Smooth muscle cell (in vitro differentiated cells): ENCODE data around the gene HELQ. TPM values are rescaled to one million over a fixed set of nuclear protein-coding genes. Genes with fewer than 3 reads are reported as not detected.
A peak's percentile ranks its signal among the peaks of the same experiment; 100 is the strongest.

Source experiments
- DNase-seq: peaks from one replicate; lab custom pipeline; 2025; ENCODE audit not compliant: unreplicated experiment; lab: John Stamatoyannopoulos, UW
- H2AFZ ChIP-seq: fragments of 200-600 bp; sonication (generic); 2 replicates; pipeline ENCODE4 v1.6.0; 2016; ENCODE audit warnings: antibody characterized with exemption, low read depth, mild to moderate bottlenecking
- H3F3A ChIP-seq: fragments of 200-600 bp; sonication (generic); 2 replicates; pipeline ENCODE4 v1.6.0; 2017; ENCODE audit warnings: antibody characterized with exemption, low read depth
- H3K27ac ChIP-seq: fragments of 200-600 bp; sonication (generic); 2 replicates; pipeline ENCODE4 v1.5.1; 2016; ENCODE audit warnings: low read depth, mild to moderate bottlenecking
- H3K27me3 ChIP-seq: fragments of 200-600 bp; sonication (generic); 2 replicates; pipeline ENCODE4 v1.6.1; 2016; ENCODE audit warnings: low read depth, mild to moderate bottlenecking
- H3K36me3 ChIP-seq: fragments of 200-600 bp; sonication (generic); 2 replicates; pipeline ENCODE4 v1.5.1; 2016; ENCODE audit warnings: low read depth
- H3K4me1 ChIP-seq: fragments of 200-600 bp; sonication (generic); 2 replicates; pipeline ENCODE4 v1.5.1; 2016; ENCODE audit warnings: low read depth
- H3K4me2 ChIP-seq: fragments of 200-600 bp; sonication (generic); 2 replicates; pipeline ENCODE4 v1.6.0; 2016; ENCODE audit warnings: mild to moderate bottlenecking
- H3K4me3 ChIP-seq: fragments of 200-600 bp; sonication (generic); 2 replicates; pipeline ENCODE4 v1.5.1; 2016; ENCODE audit warnings: mild to moderate bottlenecking
- H3K79me2 ChIP-seq: fragments of 200-600 bp; sonication (generic); 2 replicates; pipeline ENCODE4 v1.6.0; 2016; ENCODE audit warnings: low read depth, mild to moderate bottlenecking
- H3K9ac ChIP-seq: fragments of 200-600 bp; sonication (generic); 2 replicates; pipeline ENCODE4 v1.6.0; 2016; ENCODE audit warnings: low read depth
- H3K9me3 ChIP-seq: fragments of 200-600 bp; sonication (generic); replicated peaks from 2 replicates; pipeline ENCODE4 v1.5.1; 2016; ENCODE audit warnings: low read depth
- H4K20me1 ChIP-seq: fragments of 200-600 bp; sonication (generic); 2 replicates; pipeline ENCODE4 v1.6.0; 2016; ENCODE audit warnings: low read depth
- WGBS: methylation state at CpG from one replicate; pipeline ENCODE4 v1.1.7; 2016; ENCODE audit warnings: low lambda C conversion rate; 5-methylcytosine and 5-hydroxymethylcytosine counted together
- polyA plus RNA-seq: library from polyadenylated mRNA; unstranded; fragments of >200 nt; fragmentation: Nextera tagmentation; extraction: Ambion mirVana; gene quantifications from 2 replicates; pipeline ENCODE4 v1.2.1, GENCODE V29; 2016
- total RNA-seq: library from RNA; depleted of rRNA; stranded (reverse); fragments of >200 nt; gene quantifications from 2 replicates; pipeline ENCODE4 v1.2.3, GENCODE V29; 2014
- TF ChIP-seq, protein P1 (sequence below): fragments of 200-600 bp; sonication (generic); IDR thresholded peaks from 2 replicates; pipeline ENCODE4 v1.5.1; 2017; ENCODE audit warnings: borderline replicate concordance, mild to moderate bottlenecking, antibody characterized with exemption; ENCODE audit not compliant: insufficient read depth, poor library complexity, severe bottlenecking

HELQ gene
- total and polyA plus RNA-seq, 2 experiments from 2014 or later: 5.7 to 6.1 TPM

DNA sequence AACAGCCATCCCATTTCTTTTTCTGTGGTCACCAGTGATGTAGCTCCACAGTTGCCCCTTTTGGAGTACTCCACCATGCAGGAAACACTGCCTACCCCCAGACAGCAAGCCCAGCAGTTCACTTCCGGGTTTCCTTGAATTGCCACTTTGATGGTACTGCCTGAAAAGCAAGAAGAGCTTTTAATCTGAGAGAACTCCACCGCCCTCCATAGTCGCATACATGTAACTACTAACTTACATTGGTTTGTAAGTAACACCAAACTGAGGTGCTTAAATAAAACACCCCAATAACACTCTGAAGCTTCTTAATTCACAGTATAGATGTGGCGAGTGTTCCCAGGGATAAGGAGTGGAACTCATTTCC is 67.3 kb downstream of the HELQ start:
- Histone ChIP-seq H3F3A (no peaks in the 10 kb centered on the region), H3K9me3 (no peaks in the 10 kb centered on the region), H3K27me3 (peaks cover 6% of the 10 kb centered on the region), H3K79me2 (no peaks in the 10 kb centered on the region), H3K4me2 (no peak overlapping the region), H3K9ac (no peak overlapping the region), H4K20me1 (no peaks in the 10 kb centered on the region), H3K4me3 (no peak overlapping the region), H3K27ac (no peak overlapping the region), H2AFZ (no peak overlapping the region), H3K4me1 (peaks cover 21% of the 10 kb centered on the region), H3K36me3 (no peaks in the 10 kb centered on the region)
- WGBS: 91% methylated on average over 4 of the region's 4 CpGs
- DNase-seq: no peak
- TF ChIP-seq, protein P1, sequence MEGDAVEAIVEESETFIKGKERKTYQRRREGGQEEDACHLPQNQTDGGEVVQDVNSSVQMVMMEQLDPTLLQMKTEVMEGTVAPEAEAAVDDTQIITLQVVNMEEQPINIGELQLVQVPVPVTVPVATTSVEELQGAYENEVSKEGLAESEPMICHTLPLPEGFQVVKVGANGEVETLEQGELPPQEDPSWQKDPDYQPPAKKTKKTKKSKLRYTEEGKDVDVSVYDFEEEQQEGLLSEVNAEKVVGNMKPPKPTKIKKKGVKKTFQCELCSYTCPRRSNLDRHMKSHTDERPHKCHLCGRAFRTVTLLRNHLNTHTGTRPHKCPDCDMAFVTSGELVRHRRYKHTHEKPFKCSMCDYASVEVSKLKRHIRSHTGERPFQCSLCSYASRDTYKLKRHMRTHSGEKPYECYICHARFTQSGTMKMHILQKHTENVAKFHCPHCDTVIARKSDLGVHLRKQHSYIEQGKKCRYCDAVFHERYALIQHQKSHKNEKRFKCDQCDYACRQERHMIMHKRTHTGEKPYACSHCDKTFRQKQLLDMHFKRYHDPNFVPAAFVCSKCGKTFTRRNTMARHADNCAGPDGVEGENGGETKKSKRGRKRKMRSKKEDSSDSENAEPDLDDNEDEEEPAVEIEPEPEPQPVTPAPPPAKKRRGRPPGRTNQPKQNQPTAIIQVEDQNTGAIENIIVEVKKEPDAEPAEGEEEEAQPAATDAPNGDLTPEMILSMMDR: no peak

DNA sequence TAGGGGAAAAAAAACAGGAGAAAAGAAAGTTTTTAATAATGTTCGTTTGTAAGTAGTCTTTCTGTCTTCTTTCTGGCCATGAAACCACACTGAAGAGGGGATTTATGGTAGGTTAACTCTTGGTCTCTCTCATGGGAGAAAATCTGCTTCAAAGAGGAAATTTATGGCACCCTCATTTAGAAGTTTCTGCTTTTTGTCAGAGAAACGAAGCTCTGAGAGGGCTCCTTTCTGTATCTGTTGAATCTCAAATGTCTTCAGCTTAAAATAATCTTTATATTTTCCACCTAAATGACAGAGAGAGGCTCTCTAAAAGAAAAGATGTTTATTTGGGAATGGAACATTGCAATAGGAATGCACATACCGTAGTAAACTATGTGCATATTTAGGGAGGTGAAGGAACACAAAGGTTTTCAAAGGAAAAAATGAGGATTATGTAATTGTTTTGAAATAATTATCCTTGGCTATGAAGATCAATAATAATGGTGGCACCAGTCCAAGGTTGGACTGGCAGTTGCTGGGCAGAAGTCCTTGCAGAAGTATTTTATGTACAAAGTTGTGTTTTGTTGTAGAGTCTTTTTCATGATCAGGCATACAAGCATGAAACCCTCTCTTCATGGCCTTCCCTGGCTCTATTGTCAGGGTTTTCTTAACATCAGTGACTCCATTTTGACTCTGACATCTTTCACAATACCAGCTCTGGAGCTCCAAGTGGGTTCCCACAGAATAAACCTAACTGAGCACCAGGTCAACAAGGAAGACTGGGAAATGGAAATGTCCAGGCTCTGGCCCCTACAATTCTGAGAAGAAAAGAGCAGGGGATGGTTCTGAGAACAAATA is 67.9 kb downstream of the HELQ start:
- Histone ChIP-seq H3F3A (no peaks in the 10 kb centered on the region), H3K9ac (no peak overlapping the region), H3K4me2 (no peak overlapping the region), H3K4me1 (peaks cover 21% of the 10 kb centered on the region), H2AFZ (no peak overlapping the region), H3K36me3 (no peaks in the 10 kb centered on the region), H3K79me2 (no peaks in the 10 kb centered on the region), H3K27ac (peak overlapping the region; percentile 31), H3K9me3 (no peaks in the 10 kb centered on the region), H4K20me1 (no peaks in the 10 kb centered on the region), H3K4me3 (no peak overlapping the region), H3K27me3 (peaks cover 6% of the 10 kb centered on the region)
- WGBS: 45% methylated on average over 3 of the region's 3 CpGs
- TF ChIP-seq, protein P1: no peak
- no peak for DNase-seq

DNA sequence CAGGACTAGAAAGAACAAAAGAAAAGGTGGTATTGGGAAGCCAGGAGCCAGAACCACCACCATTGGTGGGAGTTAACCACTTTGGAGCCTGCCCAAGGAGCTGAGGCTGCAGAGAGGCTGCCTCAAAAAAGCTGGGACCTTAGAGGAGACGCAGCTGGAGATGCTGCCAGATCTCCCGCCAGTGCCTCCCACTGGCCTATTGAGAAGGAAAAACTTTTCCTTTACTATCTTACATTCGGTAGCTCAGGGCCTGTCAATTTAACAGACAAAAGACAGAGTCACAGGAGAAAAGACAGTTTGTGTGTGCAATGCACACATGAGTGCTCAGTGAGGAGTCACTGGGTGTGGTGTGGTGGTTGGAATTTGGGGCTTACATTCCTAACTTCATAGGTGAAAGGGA is 68.6 kb downstream of the HELQ start:
- no peaks in the 10 kb centered on the region for H3K79me2 ChIP-seq
- WGBS: 49% methylated on average over 3 of the region's 3 CpGs
- no peaks in the 10 kb centered on the region for H3F3A ChIP-seq
- DNase-seq: no peak
- no peak overlapping the region for H3K4me3 ChIP-seq
- H3K27ac ChIP-seq: peak overlapping the region; percentile 31
- no peaks in the 10 kb centered on the region for H3K36me3 ChIP-seq
- H3K4me1 ChIP-seq: peaks cover 21% of the 10 kb centered on the region
- H3K9me3 ChIP-seq: no peaks in the 10 kb centered on the region
- no peak overlapping the region for H3K4me2 ChIP-seq
- TF ChIP-seq, protein P1: no peak
- peaks cover 6% of the 10 kb centered on the region for H3K27me3 ChIP-seq
- H2AFZ ChIP-seq: no peak overlapping the region
- H3K9ac ChIP-seq: no peak overlapping the region
- no peaks in the 10 kb centered on the region for H4K20me1 ChIP-seq

DNA sequence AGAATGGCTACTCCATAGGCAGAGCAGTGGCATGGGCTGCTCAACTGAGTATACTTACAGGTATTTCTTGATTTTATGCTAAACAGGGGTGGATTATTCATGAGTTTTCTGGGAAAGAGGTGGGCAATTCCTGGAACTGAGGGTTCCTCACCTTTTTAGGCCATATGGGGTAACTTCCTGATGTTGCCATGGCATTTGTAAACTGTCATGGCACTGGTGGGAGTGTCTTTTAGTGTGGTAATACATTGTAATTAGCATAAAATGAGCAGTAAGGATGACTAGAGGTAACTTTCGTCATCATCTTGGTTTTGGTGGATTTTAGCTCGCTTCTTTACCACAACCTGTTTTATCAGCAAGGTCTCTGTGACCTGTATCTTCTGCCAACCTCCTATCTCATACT is 72.8 kb downstream of the HELQ start:
- Histone ChIP-seq H3K4me1 (peaks cover 12% of the 10 kb centered on the region), H2AFZ (no peak overlapping the region), H4K20me1 (no peaks in the 10 kb centered on the region), H3K9me3 (no peaks in the 10 kb centered on the region), H3K4me2 (no peak overlapping the region), H3K27me3 (no peaks in the 10 kb centered on the region), H3K36me3 (no peaks in the 10 kb centered on the region), H3K79me2 (no peaks in the 10 kb centered on the region), H3K9ac (no peak overlapping the region), H3F3A (no peaks in the 10 kb centered on the region), H3K27ac (no peak overlapping the region), H3K4me3 (no peak overlapping the region)
- TF ChIP-seq, protein P1: no peak
- 90% methylated on average over 2 of the region's 2 CpGs for WGBS
- no peak for DNase-seq
